Loucy (cell line): Measurements from ENCODE around the gene TIMM10.

Experiments
- CTCF ChIP-seq: fragments of 200-600 bp; sonication (generic); conservative IDR thresholded peaks from 2 replicates; pipeline ENCODE4 v1.5.1; 2014; ENCODE audit warnings: mild to moderate bottlenecking, antibody characterized with exemption, low read length
- EZH2phosphoT487 ChIP-seq: fragments of 200-600 bp; IDR thresholded peaks from 2 replicates; pipeline ENCODE4 v1.6.1; 2018; ENCODE audit warnings: antibody characterized with exemption, mild to moderate bottlenecking, moderate library complexity, borderline replicate concordance

GRCh38 chr11:57556041-57556440, 25.5 kb upstream of the TIMM10 start:
- no peak for TF ChIP-seq EZH2phosphoT487
- TF ChIP-seq CTCF: no peak
